Measurements from ENCODE around the gene MDK. TPM values are rescaled to one million over a fixed set of nuclear protein-coding genes. Genes with fewer than 3 reads are reported as not detected.
A peak's percentile ranks its signal among the peaks of the same experiment; 100 is the strongest.

MDK gene
- total and polyA plus RNA-seq, 2 of the 4 experiments (the other 2 are of a cell fraction) = 25.8 to 377 TPM

DNA sequence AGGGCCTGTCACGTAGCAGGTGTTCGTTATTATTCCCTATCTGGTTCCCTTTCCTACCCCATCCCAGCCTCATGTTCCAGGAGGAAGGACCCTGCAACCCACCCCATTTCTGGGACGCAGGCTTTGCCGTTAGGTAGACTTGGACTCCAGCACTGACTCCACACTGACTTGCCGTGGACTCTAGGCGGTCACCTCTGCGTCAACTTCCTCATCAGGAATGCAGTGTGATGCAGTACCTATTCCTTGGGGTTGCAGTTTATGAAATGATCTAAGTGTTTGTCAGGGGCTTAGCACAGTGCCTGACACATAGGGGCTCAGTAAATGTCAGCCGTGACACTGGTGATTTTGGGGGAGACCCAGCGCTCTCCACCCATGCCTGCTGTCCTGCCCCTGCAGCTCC, 17.4 kb upstream of the MDK start:
- no peak overlapping the region for H3K27ac ChIP-seq (ENCODE audit: insufficient read depth, low read length)
- H3K9me1 ChIP-seq (ENCODE audit: insufficient read depth, low read length) = peaks cover 6% of the 10 kb centered on the region; the same call in 1 of the 2 replicates
- in situ Hi-C loops (cut with MboI; ENCODE audit: low sequenced_read_pairs) (no loop called here), dilution Hi-C loops (cut with HindIII; ENCODE audit: low sequenced_read_pairs, unreplicated experiment) (no loop called here), intact Hi-C loops (cut with micrococcal nuclease) (no loop called here)
- no peak for DNase-seq
- peak overlapping the region; percentile 74 for H2AK9ac ChIP-seq (replicated peaks; ENCODE audit: low read depth, low read length, poor library complexity)
- peak overlapping the region; percentile 43 for H2AK5ac ChIP-seq (ENCODE audit: low read depth, low read length)
- TF ChIP-seq MAFK (IDR thresholded peaks at IDR 0.05; ENCODE audit: low read depth, low read length) (no peak), NFE2L2 (IDR thresholded peaks at IDR 0.05; ENCODE audit: low read depth, low read length) (no peak), POLR2A (IDR thresholded peaks at IDR 0.05; ENCODE audit: low read depth, low read length) (no peak)
- TF ChIP-seq, protein P1, sequence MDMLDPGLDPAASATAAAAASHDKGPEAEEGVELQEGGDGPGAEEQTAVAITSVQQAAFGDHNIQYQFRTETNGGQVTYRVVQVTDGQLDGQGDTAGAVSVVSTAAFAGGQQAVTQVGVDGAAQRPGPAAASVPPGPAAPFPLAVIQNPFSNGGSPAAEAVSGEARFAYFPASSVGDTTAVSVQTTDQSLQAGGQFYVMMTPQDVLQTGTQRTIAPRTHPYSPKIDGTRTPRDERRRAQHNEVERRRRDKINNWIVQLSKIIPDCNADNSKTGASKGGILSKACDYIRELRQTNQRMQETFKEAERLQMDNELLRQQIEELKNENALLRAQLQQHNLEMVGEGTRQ (IDR thresholded peaks at IDR 0.05; ENCODE audit: low read depth, low read length) = no peak
- H4K5ac ChIP-seq (ENCODE audit: low read depth, low read length) = no peak overlapping the region
- H4K91ac ChIP-seq (ENCODE audit: insufficient read depth, low read depth, low read length) = no peak overlapping the region
- H4K8ac ChIP-seq (ENCODE audit: low read depth in 2 of 2, low read length in 2 of 2) = no peak overlapping the region
- H2BK120ac ChIP-seq (ENCODE audit: low read depth, low read length) = no peak overlapping the region
- no peak overlapping the region for H3K9ac ChIP-seq (ENCODE audit: low read depth, low read length)
- H3K27me3 ChIP-seq (ENCODE audit: control insufficient read depth, insufficient read depth, low read length) = no peaks in the 10 kb centered on the region
- H2BK15ac ChIP-seq (ENCODE audit: low read depth, low read length) = no peak overlapping the region
- WGBS, 2 experiments (ENCODE audit: extremely low coverage in 2 of 2, insufficient read length in 1 of 2) = 90% methylated on average over 2 of the region's 9 CpGs; no CpG with 5 or more reads in 1 of the 2 experiments
- CTCF ChIA-PET = interaction anchor here (0.7 kb wide), 1 partner anchor 12 kb away, joined by 3 read pairs; no protein-coding TSS in a partner anchor
- no peak overlapping the region; the same call in 1 of the 2 replicates for H3K4ac ChIP-seq (ENCODE audit: low read depth, low read length)
- 0 out of 2 replicates have a peak overlapping the region, but pooled peaks have one; percentile 31 for H3K23ac ChIP-seq (ENCODE audit: low read depth, low read length)
- peaks cover 37% of the 10 kb centered on the region for H3K4me1 ChIP-seq (ENCODE audit: control insufficient read depth, insufficient read depth, low read length)
- H3K56ac ChIP-seq (ENCODE audit: extremely low read depth, insufficient read depth, low read length) = no peak overlapping the region
- peaks cover 4% of the 10 kb centered on the region; the same call in 1 of the 2 replicates for H3K36me3 ChIP-seq (ENCODE audit: control insufficient read depth, insufficient read depth, low read length)
- 0 out of 2 replicates have a peak overlapping the region, but pooled peaks have one; percentile 6 for H2BK20ac ChIP-seq (ENCODE audit: low read depth, low read length)
- no peaks in the 10 kb centered on the region for H3K9me3 ChIP-seq (ENCODE audit: control insufficient read depth, insufficient read depth, low read length)
- H4K20me1 ChIP-seq (ENCODE audit: insufficient read depth, low read length) = peaks cover 33% of the 10 kb centered on the region
- H3K4me2 ChIP-seq (ENCODE audit: low read depth, low read length) = no peak overlapping the region
- H2AFZ ChIP-seq (replicated peaks; ENCODE audit: low read length, poor library complexity) = no peak overlapping the region
- no peak overlapping the region for H3K14ac ChIP-seq (replicated peaks; ENCODE audit: low read depth, low read length)
- peaks cover 30 to 62% of the 10 kb centered on the region in 2 experiments for H3K79me1 ChIP-seq (ENCODE audit: low read depth in 1 of 2, low read length in 2 of 2)
- H3K18ac ChIP-seq (ENCODE audit: low read depth, low read length) = no peak overlapping the region
- no TSS peak for BruUV-seq (replicated peaks)
- no peak for ATAC-seq (ENCODE audit: low read depth)
- H3K4me3 ChIP-seq (ENCODE audit: insufficient read depth, low read depth, low read length) = no peak overlapping the region
- POLR2A ChIA-PET (ENCODE audit: unreplicated experiment) = no interaction called here
- no peak overlapping the region for H2BK5ac ChIP-seq (ENCODE audit: low read depth, low read length, poor library complexity, severe bottlenecking)

Data from IMR-90 (cell line).